Kidney capillary endothelial cell (primary cell): Measurements from ENCODE around the gene IFRD1.

Experiments used
- DNase-seq: peaks from one replicate; pipeline ENCODE4 v3.0.0-alpha.2; 2018; ENCODE audit warnings: low spot score

IFRD1 gene, protein sequence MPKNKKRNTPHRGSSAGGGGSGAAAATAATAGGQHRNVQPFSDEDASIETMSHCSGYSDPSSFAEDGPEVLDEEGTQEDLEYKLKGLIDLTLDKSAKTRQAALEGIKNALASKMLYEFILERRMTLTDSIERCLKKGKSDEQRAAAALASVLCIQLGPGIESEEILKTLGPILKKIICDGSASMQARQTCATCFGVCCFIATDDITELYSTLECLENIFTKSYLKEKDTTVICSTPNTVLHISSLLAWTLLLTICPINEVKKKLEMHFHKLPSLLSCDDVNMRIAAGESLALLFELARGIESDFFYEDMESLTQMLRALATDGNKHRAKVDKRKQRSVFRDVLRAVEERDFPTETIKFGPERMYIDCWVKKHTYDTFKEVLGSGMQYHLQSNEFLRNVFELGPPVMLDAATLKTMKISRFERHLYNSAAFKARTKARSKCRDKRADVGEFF

DNA sequence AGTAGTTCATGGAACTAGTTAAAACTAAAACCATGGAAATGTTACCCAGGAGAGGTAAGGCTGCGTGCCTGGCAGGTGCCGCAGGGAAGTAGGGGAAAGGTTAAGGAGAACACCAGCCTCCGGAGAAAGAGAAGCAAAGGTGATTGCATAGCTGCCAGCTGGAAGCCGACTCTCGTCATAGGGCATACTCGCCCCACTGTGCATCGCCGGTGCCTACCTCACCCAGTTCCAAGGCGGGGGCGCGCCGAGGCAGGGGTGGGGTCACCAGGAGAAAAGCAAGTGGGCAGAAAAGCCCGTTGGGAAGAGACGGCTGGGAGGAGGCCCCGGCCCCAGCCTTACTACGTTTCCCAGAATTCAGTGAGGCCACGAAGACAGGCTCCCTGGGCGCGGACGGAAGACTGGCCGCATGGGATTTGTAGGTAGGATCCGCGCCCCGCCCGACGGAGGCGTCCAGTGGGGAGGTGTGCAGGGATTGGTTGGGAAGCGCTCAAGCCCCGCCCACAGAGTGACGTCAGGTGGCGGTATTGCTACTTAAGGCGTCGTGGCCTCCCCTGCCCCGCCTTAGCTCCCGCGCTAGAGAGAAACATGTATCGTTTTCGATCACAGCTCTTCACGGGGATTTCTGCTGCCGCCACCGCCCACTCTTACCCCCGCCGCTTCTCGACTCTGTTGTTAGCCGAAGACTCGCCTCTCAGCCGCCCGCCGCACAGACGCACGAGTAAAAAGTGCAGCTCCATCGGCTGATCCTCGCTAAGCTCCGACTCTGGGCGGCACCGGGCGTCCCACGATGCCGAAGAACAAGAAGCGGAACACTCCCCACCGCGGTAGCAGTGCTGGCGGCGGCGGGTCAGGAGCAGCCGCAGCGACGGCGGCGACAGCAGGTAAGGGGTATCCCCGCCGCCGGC lies at the start of gene IFRD1:
TSS of gene IFRD1 (plus strand) at position 559 of the 905 bp plus-strand sequence. CDS start at position 788, 229 bp downstream.
- peak; percentile 95 for DNase-seq

DNA sequence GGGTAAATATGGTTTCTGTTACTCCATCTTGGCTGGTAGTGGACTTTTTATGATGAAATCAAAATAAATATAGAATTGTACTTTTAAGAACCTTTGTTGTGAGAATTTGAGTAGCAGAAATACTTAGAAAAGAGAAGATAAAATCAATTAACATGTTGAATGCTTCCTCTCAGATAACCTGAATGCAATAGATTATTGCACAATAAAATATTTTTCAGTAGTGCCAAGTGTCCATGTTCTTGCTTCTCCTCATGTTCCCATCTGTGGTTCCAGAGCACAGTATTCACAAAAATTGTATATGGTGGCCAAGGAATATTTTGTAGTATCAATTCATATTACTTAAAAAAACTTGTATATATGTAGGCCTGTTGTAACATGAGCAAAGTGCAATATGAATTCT lies 45.9 kb upstream of the IFRD1 start:
- DNase-seq, result no peak

DNA sequence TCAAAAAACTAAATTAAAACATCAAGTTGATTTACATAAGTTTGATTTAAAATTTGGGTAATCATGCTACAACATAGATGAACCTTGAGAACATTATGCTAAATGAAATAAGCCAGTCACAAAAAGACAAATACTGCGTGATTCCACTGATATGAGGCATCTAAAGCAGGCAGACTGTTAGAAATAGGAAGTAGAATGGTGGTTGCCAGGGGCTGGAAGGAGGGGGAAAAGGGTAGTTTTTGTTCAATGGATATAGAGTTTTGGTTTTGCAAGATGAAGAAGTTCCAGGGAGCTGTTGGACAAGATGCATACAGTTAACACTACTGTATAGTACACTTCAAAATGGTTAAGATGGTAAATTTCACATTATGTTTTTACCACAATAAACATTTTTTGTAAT lies 45.0 kb upstream of the IFRD1 start:
- no peak for DNase-seq

DNA sequence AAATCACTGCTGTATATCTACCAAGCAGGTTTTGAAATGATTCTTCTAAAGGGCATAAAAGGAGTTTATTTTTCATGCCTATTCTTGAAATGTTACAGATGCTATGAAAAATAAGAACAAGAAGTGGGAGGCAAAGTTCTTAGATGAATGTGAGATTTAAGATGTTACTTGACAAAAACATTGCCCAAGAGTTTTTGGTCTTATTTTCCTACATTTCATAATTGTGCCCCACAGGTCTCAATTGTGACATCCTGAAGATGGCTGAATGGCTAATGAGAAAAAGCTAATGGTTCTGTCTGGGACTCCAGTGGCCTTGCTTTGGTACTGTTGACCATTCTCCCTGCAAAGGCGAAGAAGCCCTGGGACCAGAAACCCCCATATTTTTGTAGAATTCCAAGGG lies 43.0 kb upstream of the IFRD1 start:
- no peak for DNase-seq

DNA sequence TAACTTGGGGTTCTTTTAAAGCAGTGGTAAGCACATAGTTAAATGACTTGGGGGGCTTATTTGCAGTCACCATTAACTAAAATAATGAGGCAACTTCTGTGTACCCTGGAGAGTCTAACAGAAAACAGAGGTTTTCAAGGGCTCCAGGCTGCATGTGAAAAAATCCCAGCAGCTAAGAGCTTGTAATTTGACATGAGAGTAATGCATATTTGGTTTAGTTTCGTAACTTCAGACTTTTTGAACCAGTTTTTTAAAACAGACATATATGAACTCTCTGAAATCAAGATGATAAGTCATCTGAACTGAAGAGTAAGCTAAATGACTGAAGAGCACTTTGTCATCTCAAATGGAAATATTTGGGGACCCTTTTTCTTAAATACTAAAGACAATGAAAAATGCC lies 40.2 kb upstream of the IFRD1 start:
- DNase-seq, result no peak

DNA sequence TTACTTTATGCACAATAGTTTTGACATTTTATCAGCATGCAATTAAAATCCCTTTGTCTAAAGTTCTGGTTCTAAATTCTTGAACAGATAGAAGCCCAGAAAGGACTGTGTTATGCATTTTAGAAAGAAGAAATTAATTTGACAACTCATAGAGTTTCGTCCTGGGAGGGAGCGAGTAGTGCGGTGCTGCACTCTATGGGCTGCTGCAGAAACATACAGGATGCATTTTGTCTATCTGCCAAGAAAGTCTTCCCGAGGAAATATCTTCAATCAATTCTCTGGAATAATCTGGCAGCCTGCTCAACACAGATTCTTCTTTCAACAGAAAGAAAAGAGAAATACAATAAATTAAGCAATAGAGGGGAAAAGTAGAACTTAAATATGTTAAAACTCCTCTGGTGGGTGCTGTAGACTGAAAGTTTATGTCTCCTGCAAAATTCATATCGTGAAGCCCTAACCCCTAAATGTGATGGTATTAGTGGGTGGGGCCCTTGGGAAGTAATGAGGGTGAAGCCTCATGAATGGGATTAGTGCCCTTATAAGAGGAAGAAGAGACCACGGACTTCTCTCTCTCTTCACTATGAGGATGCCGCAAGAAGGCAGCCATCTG lies 39.0 kb upstream of the IFRD1 start:
- peak; percentile 46 for DNase-seq

DNA sequence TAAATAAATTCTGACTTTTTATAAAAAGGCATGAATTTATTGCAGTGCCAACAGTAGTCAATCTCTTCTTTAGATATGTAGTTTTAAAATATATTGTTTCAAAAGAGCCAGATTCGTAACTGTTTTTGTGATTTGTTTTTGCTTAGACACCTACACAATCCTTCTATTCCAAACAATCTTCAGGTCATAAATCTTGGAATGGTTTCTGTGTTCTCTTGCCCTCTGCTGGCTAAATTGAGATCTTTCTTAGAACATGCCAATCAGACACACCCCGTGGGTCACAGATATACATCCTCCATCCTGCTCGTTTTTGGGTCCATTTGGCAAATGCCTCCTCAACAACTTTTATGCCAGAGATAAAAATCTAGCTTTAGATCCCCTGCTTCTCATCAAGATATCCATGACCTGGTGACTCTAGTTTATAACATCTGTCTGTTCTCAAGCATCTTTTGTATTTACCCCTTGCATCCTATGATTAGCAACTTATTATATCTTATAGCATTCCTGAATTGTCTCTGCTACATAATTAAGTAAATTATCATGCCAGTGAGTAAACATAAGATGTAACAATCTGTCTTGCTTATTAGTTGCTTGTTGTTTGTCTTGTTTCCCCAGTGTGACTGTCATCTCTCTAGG lies 35.3 kb upstream of the IFRD1 start:
- DNase-seq, result peak; percentile 65

DNA sequence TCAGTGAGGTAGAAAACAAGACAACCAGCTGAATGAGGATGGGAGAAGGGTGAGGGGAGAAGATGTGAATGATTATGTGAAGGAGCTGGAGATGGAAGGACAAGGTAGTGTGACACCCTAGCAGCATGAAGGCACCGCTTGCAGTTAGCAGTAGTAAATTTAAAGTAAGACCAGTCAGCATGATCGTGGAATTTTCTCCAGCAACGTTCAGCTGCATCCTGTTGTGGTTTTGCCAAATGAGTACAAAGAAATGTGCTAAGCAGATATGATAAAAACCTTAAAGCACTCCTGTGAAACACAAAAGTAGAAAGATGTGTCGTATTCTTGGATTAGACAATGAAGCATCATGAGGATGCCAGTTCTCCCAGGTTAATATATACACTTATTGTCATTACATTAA lies 34.1 kb upstream of the IFRD1 start:
- no peak for DNase-seq

DNA sequence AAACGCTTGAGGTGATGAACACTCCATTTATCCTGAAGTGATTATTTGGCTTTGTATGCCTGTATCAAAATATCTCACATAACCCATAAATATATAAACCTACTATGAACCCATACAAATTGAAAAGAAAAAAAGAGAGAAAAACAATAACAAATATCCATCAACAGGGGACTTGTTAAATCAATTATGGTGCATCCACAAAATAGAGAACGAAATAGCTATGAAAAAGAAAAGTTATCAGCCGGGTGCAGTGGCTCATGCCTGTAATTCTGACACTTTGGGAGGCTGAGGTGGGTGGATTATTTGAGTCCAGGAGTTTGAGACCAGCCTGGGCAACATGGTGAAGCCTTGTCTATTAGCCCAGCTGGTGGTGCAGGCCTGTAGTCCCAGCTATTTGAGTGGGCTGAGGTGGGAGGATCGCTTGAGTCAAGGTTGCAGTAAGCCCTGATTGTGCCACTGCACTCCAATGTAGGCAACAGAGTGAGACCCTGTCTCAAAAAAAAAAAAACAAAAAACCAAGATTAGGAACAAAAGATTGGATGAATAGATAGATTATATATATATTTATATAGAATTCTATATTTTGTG lies 30.6 kb upstream of the IFRD1 start:
- no peak for DNase-seq

DNA sequence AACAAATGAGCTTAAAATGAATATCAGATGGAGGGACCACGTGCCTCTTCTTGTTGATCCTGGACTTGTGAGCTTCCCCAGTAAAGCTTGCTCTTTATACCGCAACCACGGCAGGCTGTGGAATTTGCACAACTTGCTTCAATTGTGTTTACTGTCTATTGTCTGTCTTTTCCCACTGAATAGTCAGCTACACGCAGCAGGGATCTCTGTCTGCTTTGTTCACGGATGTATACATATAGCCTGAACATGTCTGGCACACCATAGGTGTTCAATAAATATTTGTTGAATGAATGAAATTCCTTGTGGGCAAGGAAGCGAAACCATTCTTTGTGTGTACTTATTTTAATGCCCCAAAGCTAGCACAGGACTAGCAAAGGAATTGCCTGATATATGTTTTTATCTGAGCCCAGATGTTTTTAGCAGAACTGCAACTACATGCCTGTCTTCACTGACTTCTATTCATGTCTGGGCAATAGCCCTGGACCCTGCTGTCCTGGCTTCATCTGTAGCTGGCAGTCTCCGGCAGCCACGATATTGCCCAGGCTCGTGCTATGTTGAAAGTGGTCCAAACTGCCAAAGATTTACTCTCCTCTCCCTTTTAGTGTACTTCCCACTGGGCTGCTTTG lies 29.9 kb upstream of the IFRD1 start:
- no peak for DNase-seq

DNA sequence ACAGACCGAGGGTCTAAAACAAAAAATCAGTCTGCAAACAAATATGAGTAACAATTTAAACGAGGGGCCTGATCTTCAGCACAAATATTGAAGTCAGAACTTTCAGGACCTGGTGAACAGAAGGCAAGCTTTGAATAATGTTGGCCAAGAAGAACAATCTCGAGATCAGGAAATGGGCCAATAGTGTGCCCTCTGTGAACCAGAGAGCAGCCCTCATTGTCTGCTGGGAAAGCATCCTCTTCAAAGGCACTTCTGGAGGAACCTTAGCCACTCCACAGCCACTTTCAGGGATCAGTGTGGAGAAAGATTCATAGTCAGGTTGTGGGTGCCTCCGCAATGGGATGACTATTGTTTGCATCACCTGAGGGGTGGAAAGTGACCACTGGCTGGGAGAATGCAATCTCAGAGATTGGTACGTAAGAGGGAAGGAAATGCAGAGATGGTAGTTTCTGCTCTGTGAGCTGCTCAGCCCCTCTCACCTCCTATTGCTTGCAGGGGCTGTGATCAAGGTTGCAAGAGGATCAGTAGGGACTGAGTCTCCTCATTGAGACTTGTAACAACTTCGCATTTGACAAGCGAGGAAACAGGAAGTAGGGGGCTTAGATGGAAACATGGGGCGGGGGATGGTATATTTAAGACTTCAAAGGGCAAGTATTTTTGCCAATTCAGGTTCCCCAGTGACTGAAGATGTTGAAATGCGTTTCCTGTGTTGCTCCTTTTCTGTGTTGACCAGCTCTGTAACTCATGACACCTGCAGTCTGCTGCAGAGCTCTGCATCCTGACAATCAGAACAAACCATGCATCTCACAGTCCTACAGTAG lies 28.4 kb upstream of the IFRD1 start:
- DNase-seq, result no peak

DNA sequence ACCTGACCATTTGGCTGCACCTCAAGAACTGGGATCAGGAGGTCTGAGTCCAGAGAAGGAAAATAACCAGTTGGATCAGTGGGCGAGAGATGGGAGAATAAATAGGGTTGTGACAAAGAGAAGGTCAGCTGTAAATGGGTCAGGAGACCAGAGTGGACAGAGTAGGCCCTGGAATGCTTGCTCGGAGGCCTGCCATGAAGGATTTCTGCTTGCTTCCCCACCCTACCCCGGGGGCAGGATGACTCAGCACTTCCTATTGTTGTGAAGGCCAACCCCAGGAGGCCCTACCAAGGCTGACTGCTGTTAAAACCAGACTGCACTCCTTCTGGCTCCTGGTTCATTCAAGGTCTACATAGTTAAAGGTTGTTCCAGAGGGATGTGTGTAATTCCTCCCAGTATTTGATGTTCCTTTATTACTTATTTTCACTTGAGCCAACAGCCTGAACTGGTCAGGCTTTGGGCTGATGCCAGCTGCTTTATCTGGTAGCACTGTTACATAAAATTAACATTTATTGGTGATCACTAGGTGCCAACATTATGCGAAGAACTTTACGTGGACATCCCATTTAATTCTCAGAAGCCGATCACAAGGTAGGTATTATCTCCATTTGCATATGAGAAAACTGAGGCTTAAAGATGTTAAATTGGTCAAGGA lies 27.3 kb upstream of the IFRD1 start:
- peak; percentile 86 for DNase-seq

DNA sequence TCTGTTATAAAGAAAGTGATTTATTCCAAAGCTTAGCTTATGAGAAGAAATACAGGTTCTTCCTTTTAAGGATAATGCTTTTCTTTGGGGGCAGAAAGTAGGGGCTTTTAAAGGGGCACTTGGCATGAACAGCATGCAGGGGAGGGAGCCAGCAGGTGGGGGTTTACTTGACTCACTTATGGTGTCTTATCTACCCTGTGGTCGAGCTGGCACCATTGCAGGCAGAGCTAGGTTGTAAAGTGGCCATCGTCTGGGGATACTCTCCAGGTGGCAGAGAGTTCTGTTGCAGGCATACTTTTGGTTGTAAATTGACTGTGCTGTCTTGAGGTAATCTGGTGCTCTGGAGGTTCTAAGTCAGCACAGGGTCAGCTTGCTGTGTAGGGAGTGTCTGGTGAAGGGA lies 26.3 kb upstream of the IFRD1 start:
- DNase-seq, result no peak

DNA sequence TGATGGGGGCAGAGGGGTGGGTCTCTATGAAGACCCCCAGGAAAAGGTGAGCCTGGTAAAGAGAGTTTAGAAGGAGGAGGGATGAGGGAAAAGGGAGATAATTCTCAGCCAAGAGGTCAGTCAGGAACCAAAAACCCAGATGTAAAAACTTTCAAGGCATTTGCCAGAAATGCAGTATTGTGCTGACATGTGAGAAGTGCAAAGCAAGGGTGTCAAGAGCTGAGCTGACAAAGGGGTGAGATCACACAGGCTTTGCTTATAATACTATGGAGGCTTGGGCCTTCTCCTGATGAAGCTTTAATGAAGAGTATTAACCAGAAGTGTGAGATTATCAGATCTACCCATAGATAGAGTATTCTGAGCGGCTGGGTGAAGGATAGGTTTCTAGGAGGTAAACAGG lies 22.3 kb upstream of the IFRD1 start:
- no peak for DNase-seq

DNA sequence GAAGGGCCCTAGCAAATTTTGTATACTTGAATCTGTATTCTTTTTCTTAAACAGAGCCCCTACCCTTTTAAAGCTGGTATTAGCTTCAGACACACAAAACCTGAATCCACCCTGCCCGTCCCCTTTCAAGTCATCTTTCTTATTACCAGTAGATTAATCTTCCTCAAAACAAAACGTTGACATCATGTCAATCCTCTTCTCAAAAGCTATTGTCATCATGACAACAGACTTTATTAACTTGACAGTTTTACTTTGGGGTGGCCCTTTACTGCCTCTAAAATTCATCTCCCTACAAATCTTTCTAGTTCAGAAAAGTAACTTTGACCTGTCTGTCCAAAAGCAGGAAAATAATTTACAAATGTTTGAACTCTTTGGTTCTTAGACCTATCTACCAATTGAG lies 21.5 kb upstream of the IFRD1 start:
- no peak for DNase-seq

DNA sequence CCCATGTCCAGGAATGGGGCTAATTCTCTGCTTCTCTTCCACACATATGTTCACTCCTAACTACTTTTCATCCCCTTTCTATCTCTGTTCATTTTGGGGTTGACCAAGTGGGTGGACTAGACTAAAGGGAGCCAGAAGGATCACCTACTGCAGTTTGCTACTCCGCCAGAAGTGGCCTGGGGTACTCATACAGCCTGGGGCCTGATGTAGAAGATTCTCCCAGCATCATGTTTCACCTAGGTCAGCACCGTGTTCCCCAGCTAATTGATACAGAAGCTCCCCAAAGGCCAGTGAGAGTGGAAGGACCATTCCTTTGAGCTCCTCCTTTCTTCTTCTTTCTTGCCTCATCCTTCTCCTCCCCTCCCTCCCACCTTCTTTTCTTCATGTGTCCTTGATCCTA lies 19.6 kb upstream of the IFRD1 start:
- no peak for DNase-seq

DNA sequence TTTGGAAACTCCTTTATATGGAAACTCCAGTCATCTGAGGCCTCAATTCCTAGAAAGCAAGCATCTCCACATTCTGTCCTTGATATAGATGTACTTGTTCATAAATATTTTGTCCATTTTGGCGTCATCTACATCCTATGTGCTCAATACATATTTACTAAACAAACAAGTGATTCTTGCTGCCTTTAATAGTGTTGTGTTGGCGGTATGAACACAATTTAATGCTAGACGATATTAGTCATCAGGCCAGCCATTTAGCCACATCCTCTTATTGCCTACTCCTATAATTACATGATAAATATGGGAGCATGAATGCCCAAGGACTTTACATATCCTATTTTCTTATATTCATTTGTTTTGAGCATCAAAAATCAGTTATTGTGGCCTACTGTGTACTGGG lies 18.5 kb upstream of the IFRD1 start:
- DNase-seq, result no peak

DNA sequence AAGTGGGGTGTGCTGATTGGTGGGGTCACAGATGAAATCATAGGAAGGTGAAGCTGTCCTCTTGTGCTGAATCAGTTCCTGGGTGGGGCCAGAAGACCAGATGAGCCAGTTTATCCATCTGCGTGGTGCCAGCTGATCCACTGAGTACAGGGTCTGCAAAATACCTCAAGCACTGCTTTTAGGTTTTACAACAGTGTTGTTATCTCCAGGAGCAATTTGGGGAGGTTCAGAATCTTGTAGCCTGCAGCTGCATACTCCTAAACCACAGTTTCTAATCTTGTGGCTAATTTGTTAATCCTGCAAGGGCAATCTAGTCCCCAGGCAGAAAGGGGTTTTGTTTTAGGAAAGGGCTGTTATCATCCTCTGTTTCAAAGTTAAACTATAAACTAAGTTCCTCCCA lies 17.0 kb upstream of the IFRD1 start:
- DNase-seq, result no peak

DNA sequence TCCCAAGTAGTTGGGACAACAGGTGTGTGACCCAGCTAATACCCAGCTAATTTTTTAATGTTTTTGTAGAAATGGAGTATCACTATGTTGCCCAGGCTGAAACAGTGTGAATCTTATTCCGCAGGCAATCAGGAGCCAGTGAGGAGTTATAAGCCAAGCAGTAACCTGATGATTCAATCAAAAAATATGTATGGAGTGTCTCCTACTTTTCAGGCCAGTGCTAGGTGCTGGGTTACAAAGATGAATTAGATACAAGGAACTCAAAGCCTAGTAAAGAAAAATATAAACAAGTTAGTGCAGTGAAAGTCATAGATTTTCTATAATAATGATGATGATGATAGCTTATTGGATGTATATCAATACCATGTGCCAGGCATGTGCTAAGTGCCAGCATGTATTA lies 13.2 kb upstream of the IFRD1 start:
- no peak for DNase-seq

DNA sequence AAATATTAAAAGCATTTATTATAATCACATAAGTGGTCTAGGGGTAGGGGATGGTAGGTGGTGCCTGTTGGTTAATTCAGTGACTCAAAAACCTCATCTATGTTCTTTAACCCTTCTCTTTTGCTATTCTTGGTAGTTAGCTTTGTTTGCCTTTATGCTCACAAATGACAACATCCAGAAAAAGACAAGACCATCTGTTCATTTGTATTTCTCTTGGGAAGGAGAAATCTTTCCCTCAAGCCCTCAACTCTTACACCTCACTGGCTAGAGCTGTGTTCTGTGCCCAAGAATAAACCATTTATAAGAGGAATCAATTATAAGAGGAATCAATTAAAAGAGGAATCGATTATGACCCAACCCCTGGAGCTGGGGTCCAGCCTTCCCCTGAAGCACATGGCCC lies 10.8 kb upstream of the IFRD1 start:
- DNase-seq, result no peak
